Astrocyte (in vitro differentiated cells and primary cell): ENCODE data around the gene TIRAP.

Experiments used
- EZH2 ChIP-seq: IDR thresholded peaks from 2 replicates; pipeline ENCODE4 v1.6.1; 2012; ENCODE audit warnings: mild to moderate bottlenecking, low read length, inconsistent platforms; ENCODE audit not compliant: insufficient read depth
- TF ChIP-seq, protein P1 (sequence below): IDR thresholded peaks from 2 replicates; pipeline ENCODE4 v1.5.1; 2011; ENCODE audit warnings: low read depth, mild to moderate bottlenecking, inconsistent platforms, low read length, moderate library complexity; ENCODE audit not compliant: insufficient read depth

DNA sequence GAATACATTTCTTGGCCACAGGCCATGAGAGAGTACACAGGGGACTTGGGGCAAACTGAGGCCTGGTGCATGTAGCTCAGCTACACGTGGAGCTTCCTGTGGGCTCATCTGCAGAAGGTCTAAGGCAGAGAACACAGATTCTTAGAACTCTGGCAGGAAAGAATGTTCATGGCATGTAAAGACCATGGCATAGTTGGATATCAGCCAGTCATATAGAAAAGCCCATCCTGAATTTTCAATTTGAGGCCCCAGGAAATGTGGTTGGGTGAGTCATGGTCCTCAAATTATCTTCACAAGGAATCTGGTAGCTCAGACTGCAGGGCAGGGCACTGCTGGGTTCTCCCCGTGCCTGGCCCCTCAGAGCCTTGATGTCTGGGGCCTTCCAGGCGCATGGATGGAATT lies 58.9 kb downstream of the TIRAP start:
- TF ChIP-seq EZH2 = no peak
- TF ChIP-seq, protein P1, sequence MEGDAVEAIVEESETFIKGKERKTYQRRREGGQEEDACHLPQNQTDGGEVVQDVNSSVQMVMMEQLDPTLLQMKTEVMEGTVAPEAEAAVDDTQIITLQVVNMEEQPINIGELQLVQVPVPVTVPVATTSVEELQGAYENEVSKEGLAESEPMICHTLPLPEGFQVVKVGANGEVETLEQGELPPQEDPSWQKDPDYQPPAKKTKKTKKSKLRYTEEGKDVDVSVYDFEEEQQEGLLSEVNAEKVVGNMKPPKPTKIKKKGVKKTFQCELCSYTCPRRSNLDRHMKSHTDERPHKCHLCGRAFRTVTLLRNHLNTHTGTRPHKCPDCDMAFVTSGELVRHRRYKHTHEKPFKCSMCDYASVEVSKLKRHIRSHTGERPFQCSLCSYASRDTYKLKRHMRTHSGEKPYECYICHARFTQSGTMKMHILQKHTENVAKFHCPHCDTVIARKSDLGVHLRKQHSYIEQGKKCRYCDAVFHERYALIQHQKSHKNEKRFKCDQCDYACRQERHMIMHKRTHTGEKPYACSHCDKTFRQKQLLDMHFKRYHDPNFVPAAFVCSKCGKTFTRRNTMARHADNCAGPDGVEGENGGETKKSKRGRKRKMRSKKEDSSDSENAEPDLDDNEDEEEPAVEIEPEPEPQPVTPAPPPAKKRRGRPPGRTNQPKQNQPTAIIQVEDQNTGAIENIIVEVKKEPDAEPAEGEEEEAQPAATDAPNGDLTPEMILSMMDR = no peak
